ENCODE measurements around the gene ZRANB1.
"Not testable (repeated sequence)": the region's sequence is repeated elsewhere in the genome, so short reads cannot be mapped to it uniquely, and the experiment has no call there.

Gene ZRANB1

GRCh38 chr10:124941823-124942222 is at the start of gene ZRANB1:
TSS of gene ZRANB1 (plus strand) at chr10:124942123. CDS start at chr10:124942494, 371 bp downstream.
- no peak for DNase-seq (ENCODE audit: low read depth)

- no peak for DNase-seq (ENCODE audit: low read depth)
Observed at GRCh38 chr10:124892905-124893304, 49.0 kb upstream of the ZRANB1 start.

GRCh38 chr10:124894569-124895215 is 47.2 kb upstream of the ZRANB1 start:
- no peak for DNase-seq (ENCODE audit: low read depth)

- DNase-seq (ENCODE audit: low read depth): no peak
Observed at GRCh38 chr10:124896751-124897150, 45.2 kb upstream of the ZRANB1 start.

- no peak for DNase-seq (ENCODE audit: low read depth)
Observed at GRCh38 chr10:124898471-124898870, 43.5 kb upstream of the ZRANB1 start.

- DNase-seq (ENCODE audit: low read depth): no peak
Observed at GRCh38 chr10:124899151-124899550, 42.8 kb upstream of the ZRANB1 start.

- DNase-seq (ENCODE audit: low read depth): no peak
Observed at GRCh38 chr10:124902462-124902861, 39.5 kb upstream of the ZRANB1 start.

GRCh38 chr10:124903111-124903510 is 38.8 kb upstream of the ZRANB1 start:
- DNase-seq (ENCODE audit: low read depth): no peak

GRCh38 chr10:124904796-124905195 is 37.1 kb upstream of the ZRANB1 start:
- no peak for DNase-seq (ENCODE audit: low read depth)

- DNase-seq (ENCODE audit: low read depth): no peak
Observed at GRCh38 chr10:124906551-124907001, 35.3 kb upstream of the ZRANB1 start.

- DNase-seq (ENCODE audit: low read depth): no peak
Observed at GRCh38 chr10:124909563-124909962, 32.4 kb upstream of the ZRANB1 start.

GRCh38 chr10:124911124-124912067 is 30.5 kb upstream of the ZRANB1 start:
- DNase-seq (ENCODE audit: low read depth): no peak

GRCh38 chr10:124912101-124912886 is 29.6 kb upstream of the ZRANB1 start:
- no peak for DNase-seq (ENCODE audit: low read depth)

GRCh38 chr10:124913167-124913566 is 28.8 kb upstream of the ZRANB1 start:
- DNase-seq (ENCODE audit: low read depth): no peak

- not testable (repeated sequence) for DNase-seq (ENCODE audit: low read depth)
Observed at GRCh38 chr10:124914398-124914797, 27.5 kb upstream of the ZRANB1 start.

GRCh38 chr10:124916098-124916584 is 25.8 kb upstream of the ZRANB1 start:
- no peak for DNase-seq (ENCODE audit: low read depth)

GRCh38 chr10:124916585-124917427 is 25.1 kb upstream of the ZRANB1 start:
- peak; percentile 95 for DNase-seq (ENCODE audit: low read depth)

- peak; percentile 22 for DNase-seq (ENCODE audit: low read depth)
Observed at GRCh38 chr10:124917428-124918190, 24.3 kb upstream of the ZRANB1 start.

- DNase-seq (ENCODE audit: low read depth): no peak
Observed at GRCh38 chr10:124918191-124918830, 23.6 kb upstream of the ZRANB1 start.

GRCh38 chr10:124918906-124919305 is 23.0 kb upstream of the ZRANB1 start:
- DNase-seq (ENCODE audit: low read depth): no peak

Data from stimulated activated CD4-positive, alpha-beta T cell treated with anti-CD3 and anti-CD28 coated beads, Interleukin-2, amount 100 ng/mL, for 4 hours (primary cell).